Lung (tissue), 12 donors: Measurements from ENCODE around the gene SGSH. TPM values are rescaled to one million over a fixed set of nuclear protein-coding genes. Genes with fewer than 3 reads are reported as not detected.

ENCODE experiments used
- ATAC-seq: fragments of 200-7000 bp; cut with Tn5 transposase; one replicate; pipeline ENCODE4 v1.9.1; 2020; ENCODE audit warnings: moderate number of reproducible peaks; ENCODE audit not compliant: insufficient read depth, low FRiP score
- DNase-seq, 3 donors: peaks; one replicate each; pipeline ENCODE4 v3.0.0-alpha.2; 2013 to 2017
- H3K27ac ChIP-seq, 2 donors: one replicate each; pipeline ENCODE4 v1.5.1; 2013; ENCODE audit warnings: mild to moderate bottlenecking in 2 of 2, moderate library complexity in 2 of 2, control low read depth in 1 of 2, inconsistent platforms in 1 of 2, low read depth in 1 of 2, low read length in 1 of 2
- H3K27me3 ChIP-seq, 3 donors: one replicate each; pipeline ENCODE4 v1.5.1; 2013; ENCODE audit warnings: low read length in 2 of 3; ENCODE audit not compliant: control insufficient read depth in 3 of 3, insufficient read depth in 3 of 3
- H3K36me3 ChIP-seq, 4 donors: one replicate each; pipeline ENCODE4 v1.5.1; 2013; ENCODE audit warnings: low read length in 4 of 4, mild to moderate bottlenecking in 1 of 4, moderate library complexity in 1 of 4; ENCODE audit not compliant: control insufficient read depth in 4 of 4, insufficient read depth in 4 of 4
- H3K4me1 ChIP-seq, 5 donors: one replicate each; pipeline ENCODE4 v1.5.1; 2013; ENCODE audit warnings: low read length in 5 of 5, mild to moderate bottlenecking in 2 of 5, moderate library complexity in 1 of 5; ENCODE audit not compliant: control insufficient read depth in 5 of 5, insufficient read depth in 5 of 5
- H3K4me3 ChIP-seq: one replicate; pipeline ENCODE4 v1.5.1; 2013; ENCODE audit warnings: mild to moderate bottlenecking, control low read depth, moderate library complexity
- H3K9ac ChIP-seq, 2 donors: one replicate each; pipeline ENCODE4 v1.5.1; 2013; ENCODE audit warnings: low read length in 2 of 2, control low read depth in 1 of 2; ENCODE audit not compliant: insufficient read depth in 1 of 2
- H3K9me3 ChIP-seq, 4 donors: one replicate each; pipeline ENCODE4 v1.5.1; 2013; ENCODE audit warnings: low read length in 3 of 4, mild to moderate bottlenecking in 1 of 4, moderate library complexity in 1 of 4; ENCODE audit not compliant: control insufficient read depth in 4 of 4, insufficient read depth in 3 of 4
- CTCF ChIP-seq: IDR thresholded peaks from 2 replicates; pipeline ENCODE4 v1.5.1; 2012; ENCODE audit warnings: mild to moderate bottlenecking; ENCODE audit errors: control extremely low read depth, extremely low read depth
- WGBS, 2 donors: extraction: QIAGEN DNeasy Blood & Tissue Kit; methylation state at CpG; one replicate each; pipeline ENCODE4 v1.1.7; 2013; 5-methylcytosine and 5-hydroxymethylcytosine counted together
- polyA plus RNA-seq, 2 donors: library from polyadenylated mRNA; stranded (reverse); fragments of 200-250 nt; gene quantifications; one replicate each; pipeline ENCODE4 v1.2.1, GENCODE V29; 2013
- total RNA-seq, 2 donors: library from RNA; depleted of rRNA in 1 of 2; stranded (reverse); fragments of >200 nt in 1 of 2; gene quantifications; one replicate each; pipeline ENCODE4 v1.2.1, GENCODE V29; 2014 to 2021
- donor health status: control.
- donor health status: control.
- donor health status: Bipolar disorder and iron deficiency.
- donor health status: healthy.
- donor health status: DM: yes; HTN: yes; CAD: no.

SGSH gene
- total and polyA plus RNA-seq, 4 donors: 27.5 to 75.1 (median 54.1) TPM

- no peak for DNase-seq
- no peak for TF ChIP-seq CTCF
- Histone ChIP-seq H3K9me3 (no peaks in the 10 kb centered on the region), H3K36me3 (peaks cover 0 to 4% (median 0%) of the 10 kb centered on the region in 4 donors), H3K9ac (no peak overlapping the region), H3K27me3 (no peaks in the 10 kb centered on the region), H3K27ac (peak overlapping the region; percentile 95 to 97), H3K4me1 (peaks cover 3 to 33% (median 22%) of the 10 kb centered on the region in 5 donors), H3K4me3 (no peak overlapping the region)
- ATAC-seq: no peak
- 28 to 47% methylated on average over 8 of the region's 8 CpGs for WGBS, 2 donors
Measured at GRCh38 chr17:80261895-80262279, 41.8 kb upstream of the SGSH start.

DNA sequence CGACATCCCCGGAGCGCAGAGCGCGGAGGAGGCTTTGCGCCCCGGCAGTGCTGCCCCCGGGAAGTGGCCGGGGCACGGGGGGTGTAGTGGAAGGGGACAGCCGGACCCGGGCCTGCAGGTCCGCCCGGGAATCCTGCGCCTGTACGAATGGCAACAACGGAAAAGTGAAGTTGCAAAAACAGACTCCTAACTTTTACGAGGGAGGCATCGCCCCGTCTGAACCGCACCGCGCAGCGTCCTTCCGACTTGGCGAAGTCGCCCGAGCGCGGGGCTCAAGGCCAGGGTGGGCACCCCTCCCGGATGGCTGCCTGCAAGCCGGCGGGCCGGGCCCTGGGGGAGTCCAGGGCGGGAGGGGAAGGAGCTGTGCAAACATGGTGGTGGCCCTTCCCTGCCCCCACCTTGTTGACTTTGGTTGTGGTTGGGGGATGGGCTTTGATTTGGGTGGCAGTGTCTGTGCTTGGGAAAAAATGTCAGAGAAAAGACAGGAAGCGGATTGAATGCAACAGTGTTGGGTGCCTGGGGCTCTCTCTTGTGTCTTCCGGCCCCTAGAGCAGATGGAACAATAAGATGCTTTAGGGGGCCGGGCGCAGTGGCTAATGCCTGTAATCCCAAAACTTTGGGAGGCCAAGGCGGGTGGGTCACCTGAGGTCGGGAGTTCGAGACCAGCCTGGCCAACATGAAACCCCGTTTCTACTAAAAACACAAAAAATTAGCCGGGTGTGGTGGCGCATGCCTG is 41.2 kb upstream of the SGSH start:
- no peak for TF ChIP-seq CTCF
- H3K27ac ChIP-seq: peak overlapping the region; percentile 95 to 97
- ATAC-seq (peak; percentile 6), DNase-seq (peak; percentile 63 to 81 (median 68))
- no peaks in the 10 kb centered on the region for H3K9me3 ChIP-seq
- H3K4me1 ChIP-seq: peaks cover 3 to 33% (median 22%) of the 10 kb centered on the region in 5 donors
- H3K27me3 ChIP-seq: no peaks in the 10 kb centered on the region
- H3K36me3 ChIP-seq: peaks cover 0 to 2% (median 0%) of the 10 kb centered on the region in 4 donors
- peak overlapping the region in 1 of 2 donors; percentile 49 for H3K9ac ChIP-seq
- 2 to 4% methylated on average over 44 to 45 of the region's 45 CpGs for WGBS, 2 donors
- H3K4me3 ChIP-seq: peak overlapping the region; percentile 87

GRCh38 chr17:80260791-80261158 is 40.6 kb upstream of the SGSH start, which contains the start of gene RNF213:
TSS of gene RNF213 (plus strand) at chr17:80260852. CDS start at chr17:80263682, 2,830 bp downstream.
- Histone ChIP-seq H3K27me3 (no peaks in the 10 kb centered on the region), H3K36me3 (no peaks in the 10 kb centered on the region), H3K4me3 (peak within 1 kb of the TSS; percentile 87), H3K9me3 (no peaks in the 10 kb centered on the region), H3K9ac (peak within 1 kb of the TSS in 1 of 2 donors; percentile 58), H3K27ac (peak within 1 kb of the TSS; percentile 95 to 97), H3K4me1 (peaks cover 3 to 33% (median 18%) of the 10 kb centered on the region in 5 donors)
- TF ChIP-seq CTCF: no peak
- DNase-seq (peak; percentile 37 to 42 (median 38)), ATAC-seq (peak; percentile 20)
- WGBS, 2 donors: 0 to 2% methylated on average over 13 to 52 of the region's 54 CpGs
